GM23248 (cell line): ENCODE results near the gene INPP5A.

Source experiments
- EZH2 ChIP-seq: fragments of 200-600 bp; sonication (generic); IDR thresholded peaks from 2 replicates; pipeline ENCODE4 v1.6.1; 2018; ENCODE audit warnings: antibody characterized with exemption, mild to moderate bottlenecking; ENCODE audit not compliant: insufficient read depth, poor library complexity, severe bottlenecking
- EZH2phosphoT487 ChIP-seq: fragments of 200-600 bp; sonication (generic); IDR thresholded peaks from 2 replicates; pipeline ENCODE4 v1.6.1; 2018; ENCODE audit warnings: antibody characterized with exemption, moderate library complexity, mild to moderate bottlenecking, low read depth; ENCODE audit not compliant: insufficient read depth

- no peak for TF ChIP-seq EZH2
- TF ChIP-seq EZH2phosphoT487, result no peak
Observed at GRCh38 chr10:132599732-132600131, 62.1 kb downstream of the INPP5A start.
